CD4-positive, alpha-beta T cell treated with Interleukin-6 at 100 ng/mL for 8 hours (primary cell): ENCODE results near the gene GLUD1.
"Not testable (repeated sequence)": the region's sequence is repeated elsewhere in the genome, so short reads cannot be mapped to it uniquely, and the experiment has no call there.

Source experiments
- DNase-seq: peaks from one replicate; pipeline ENCODE4 v3.0.0-alpha.2; 2020; ENCODE audit warnings: mixed read lengths, low spot score

GLUD1 gene

DNA sequence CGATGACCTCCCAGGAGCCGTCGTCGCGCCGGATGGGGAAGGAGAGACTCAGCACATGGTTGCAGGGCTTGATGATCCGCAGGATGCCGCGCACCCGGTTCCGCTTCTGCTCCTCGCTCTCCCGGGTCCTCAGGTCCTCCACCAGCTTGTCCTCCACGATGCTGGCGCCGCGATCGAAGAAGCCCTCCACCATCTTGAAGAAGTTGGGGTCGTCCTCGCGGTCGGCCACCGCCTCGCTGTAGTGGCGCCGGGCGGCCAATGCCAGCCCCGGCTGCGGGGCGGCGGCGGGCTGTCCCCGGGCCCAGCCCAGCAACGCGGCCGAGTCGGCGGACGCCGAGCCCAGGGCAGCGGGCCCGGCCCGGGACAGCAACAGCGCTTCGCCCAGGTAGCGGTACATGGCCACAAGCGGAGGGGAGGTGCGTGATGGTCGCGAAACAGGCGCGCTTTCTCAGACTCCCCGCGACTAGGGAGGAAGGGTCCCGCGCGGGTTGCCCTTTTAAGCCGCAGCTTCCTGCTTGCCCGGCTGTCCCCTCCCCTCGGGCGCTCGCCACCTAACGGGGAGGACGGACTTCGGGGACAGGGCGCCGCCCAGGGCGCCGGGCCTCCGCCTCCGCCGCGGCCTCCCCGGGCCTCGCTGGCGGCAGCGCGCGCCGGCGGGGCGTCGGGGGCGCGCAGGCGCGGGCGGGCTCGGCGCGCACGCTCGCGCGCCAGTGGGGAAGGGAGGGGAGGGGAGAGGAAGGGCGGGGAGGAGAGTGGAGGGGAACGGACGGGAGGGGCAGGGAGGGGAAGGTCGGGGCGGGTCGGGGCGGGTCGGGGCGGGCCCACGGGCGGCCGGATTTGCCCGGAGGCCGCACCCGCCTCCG, at the start of gene GLUD1, which contains the start of gene SHLD2:
TSS of gene GLUD1 (minus strand) at position 471 of the 863 bp plus-strand sequence. CDS start at position 397, 74 bp downstream.
TSS of gene SHLD2 (plus strand) at position 834 of the 863 bp plus-strand sequence. CDS start 56,149 bp downstream, outside the sequence.
- DNase-seq: peak; percentile 88

DNA sequence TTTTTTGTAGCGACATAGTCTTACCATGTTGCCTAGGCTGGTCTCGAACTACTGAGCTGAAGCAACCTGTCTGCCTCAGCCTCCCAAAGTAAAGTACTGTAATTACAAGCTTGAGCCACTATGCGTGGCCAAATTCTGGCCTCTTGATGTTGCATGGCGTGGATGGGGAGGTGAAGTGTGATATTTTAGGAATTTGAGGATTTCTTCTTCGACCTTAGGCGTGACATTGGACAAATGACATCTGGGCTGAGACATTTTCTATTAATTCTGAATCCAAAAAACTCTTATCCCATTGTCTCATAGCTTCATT, 48.4 kb upstream of the GLUD1 start:
- DNase-seq: not testable (repeated sequence)

DNA sequence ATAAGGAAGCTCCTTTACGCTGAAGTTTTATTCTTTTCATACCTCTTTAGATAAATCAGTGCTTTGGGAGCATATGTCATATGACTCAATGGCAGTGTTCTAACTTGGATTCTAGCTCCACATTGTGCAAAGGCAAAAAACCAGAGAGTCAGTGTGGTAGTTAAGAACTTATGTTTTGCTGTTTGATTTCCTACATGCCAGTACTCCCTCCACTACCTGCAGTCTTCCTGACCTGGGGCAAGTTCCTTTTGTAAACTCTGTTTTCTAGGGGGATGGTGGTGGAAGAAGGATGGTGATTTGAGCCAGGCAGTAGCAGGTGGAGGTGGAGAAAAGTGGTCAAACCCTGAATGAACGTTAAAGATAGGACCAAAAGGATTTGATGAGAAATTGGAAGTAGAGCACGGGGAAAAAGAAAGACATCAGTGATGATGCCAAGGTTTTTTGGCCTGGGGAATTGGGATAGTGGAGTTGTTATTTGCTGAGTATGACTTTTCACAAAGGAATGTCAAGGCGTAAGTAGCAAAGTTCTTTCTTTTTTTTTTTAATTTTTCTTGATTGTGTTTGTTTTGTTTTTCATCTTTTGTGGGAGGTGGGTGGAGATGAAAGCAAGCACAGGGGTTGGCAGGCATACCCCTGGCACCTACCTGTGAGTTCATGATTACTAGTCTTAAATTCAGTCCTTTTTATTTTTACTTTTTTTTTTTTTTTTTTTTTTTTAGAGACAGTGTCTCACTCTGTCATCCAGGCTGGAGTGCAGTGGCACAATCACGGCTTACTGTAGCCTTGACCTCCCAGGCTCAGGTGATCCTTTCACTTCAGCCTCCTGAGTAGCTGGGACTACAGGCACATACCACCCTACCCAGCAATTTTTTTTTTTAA, 47.8 kb upstream of the GLUD1 start:
- DNase-seq: not testable (repeated sequence)

DNA sequence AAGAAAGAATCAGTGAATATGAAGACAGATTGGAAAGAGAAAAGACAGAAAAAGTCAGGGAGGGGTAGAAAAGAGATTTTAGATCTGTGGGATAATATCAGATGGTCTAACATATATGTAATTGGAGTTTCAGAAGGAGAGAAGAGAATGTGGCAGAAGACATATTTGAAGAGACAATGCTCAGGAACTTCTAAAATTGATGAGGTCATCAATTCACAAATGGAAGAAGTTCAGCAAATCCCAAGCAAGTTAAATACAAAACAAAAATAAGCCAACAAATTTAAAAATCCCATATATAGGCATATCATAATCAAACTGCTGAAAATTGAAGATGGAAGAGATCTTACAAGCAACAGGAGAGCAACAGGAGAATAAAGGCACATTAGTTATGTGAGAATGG, 42.8 kb upstream of the GLUD1 start:
- DNase-seq: not testable (repeated sequence)

DNA sequence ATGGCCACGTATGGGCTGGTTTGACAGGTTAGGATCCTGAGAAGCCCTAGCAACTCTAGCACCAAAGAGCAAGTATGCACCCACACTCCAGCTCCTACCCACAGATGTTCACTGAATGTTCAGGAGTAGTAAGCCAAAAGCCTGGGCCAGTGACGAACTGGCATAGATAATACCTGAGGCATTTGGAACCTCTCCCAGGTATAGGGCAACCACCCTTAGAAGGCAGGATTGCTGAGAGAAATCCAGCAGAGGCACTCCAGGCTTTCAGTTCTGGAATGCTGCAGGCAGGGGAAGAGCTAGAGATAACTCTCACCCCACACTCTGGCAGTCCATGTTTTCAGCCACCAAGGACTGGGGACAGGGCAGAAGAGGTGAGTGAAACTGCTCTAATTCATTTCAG, 39.8 kb upstream of the GLUD1 start:
- DNase-seq: not testable (repeated sequence)

DNA sequence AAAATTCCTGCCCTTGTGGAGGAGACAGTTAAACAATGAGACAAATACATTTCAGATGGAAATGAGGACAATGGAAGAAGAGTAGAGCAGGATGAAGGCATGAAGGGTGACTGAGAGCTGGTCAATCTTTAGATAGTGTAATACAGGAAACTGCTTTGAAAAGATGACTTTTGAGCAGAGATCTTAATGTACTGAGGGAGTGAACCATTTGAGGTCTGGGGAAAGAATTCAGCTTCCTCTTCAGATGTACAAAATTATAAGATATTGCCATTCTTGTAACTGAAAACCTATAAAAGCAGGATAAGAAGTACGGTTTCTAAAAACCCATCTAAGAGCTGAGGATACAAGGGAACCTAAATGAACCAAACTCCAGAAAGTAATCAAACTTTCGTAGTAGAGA, 39.3 kb upstream of the GLUD1 start:
- not testable (repeated sequence) for DNase-seq

DNA sequence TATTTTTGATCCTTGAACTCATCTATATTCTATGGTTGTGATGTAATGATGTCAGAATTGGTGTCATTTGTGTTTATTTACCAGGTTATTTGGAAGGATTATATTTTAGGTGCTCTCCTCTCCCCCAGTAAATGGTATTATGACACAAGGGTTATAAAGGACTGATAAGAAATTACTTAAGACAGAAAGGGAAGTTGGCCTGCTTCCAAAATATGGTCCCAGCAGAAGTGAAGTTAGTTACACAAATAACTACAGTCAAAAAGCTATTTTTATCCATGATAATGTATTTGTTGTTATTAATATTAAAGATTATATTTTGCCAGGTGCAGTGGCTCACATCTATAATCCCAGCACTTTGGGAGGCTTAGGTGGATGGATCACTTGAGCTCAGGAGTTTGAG, 37.5 kb upstream of the GLUD1 start:
- not testable (repeated sequence) for DNase-seq

DNA sequence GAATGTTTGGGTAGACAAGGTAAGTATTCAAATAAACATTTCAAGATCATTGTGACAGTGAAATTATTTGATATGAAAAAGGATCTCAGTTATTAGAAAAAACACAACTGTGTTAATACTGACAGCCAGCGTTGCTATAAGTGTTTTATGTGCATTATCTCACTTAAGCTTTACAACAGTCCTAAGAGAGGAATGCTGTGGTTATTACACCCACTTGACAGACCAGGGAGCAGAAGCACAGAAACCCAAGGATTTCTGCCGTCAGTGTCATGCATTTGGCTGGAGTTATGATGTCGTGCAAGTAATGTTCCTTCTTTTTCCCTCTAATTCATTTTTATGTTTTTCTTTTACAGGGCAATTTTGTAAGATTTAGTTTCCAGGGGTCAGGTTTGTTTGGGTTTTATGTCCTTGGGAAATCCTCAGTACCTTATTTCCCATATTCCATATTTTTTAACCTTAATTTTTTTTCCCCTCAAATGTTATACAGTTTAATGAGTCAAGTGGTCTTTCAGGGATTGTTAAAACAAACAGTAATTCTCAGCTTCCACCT, 33.0 kb upstream of the GLUD1 start:
- DNase-seq: not testable (repeated sequence)

DNA sequence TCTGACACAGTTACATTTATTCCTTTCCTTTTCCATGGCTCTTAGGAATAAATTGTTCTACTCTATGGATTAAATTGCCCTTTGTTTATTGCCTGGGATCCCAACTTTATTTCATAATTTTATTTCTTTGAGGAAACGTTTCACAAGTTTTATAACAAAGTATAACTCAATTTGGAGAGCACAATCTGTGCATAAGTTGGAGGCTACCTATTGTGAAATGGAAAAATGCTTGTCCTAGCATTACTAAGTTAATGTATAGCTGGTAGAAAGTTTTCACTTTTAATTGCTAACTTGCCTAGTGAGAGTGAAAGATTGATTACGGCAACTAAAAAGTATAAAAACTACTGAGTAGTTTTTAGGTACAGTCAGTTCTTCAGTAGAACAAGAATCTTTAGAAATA, 32.4 kb upstream of the GLUD1 start:
- not testable (repeated sequence) for DNase-seq

DNA sequence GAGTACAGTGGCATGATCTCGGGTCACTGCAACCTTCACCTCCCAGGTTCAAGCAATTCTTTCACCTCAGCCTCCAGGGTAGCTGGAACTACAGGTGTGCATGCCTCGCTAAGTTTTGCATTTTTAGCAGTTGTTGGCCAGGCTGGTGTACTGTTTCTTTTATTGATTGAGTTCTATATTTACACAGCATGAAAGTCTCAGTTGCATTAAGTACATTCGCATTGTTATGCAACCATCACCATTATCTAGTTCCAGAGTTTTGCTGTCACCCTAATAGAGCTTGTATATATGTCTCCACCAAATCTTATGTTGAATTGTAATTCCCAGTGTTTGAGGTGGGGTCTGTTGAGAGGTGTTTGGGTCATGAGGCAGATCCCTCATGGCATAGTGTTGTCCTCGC, 28.7 kb upstream of the GLUD1 start:
- DNase-seq: not testable (repeated sequence)

DNA sequence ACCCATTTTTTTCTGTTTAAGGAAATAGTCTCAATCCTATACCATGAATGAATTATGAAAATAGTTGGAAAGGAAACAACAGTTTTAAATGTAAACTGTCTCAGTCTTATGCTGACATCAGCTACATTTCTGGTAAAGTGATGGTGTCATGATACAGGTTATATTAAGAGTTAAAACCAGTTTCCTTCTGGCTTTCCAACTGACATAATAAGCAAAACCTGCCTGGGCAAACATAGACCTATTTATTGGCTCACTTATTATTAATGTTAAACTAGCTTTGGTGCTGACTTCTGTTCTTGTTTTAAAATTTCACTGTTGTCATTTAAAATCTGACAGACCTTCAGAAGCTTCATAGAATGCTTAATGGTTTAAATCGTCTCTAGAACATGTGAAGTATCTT, 24.4 kb upstream of the GLUD1 start:
- not testable (repeated sequence) for DNase-seq

DNA sequence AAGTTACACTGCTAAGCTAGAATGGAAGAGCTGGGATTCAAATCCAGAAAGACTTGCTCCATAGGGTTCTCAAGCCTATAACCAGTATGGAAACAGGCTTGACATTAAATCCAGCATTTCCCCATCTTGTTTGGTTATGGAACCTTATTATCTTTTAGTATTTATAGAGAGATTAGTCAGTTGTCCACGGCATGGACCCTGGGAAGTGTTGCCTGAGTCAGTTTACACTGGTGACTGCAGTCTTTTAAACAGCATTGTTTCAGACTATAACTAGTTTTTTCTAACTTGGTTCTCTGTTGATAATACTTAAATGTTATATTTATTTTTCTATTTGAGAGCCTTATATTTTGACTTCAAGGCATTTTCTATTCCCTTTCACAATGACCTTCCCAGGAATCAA, 23.5 kb upstream of the GLUD1 start:
- DNase-seq: not testable (repeated sequence)

DNA sequence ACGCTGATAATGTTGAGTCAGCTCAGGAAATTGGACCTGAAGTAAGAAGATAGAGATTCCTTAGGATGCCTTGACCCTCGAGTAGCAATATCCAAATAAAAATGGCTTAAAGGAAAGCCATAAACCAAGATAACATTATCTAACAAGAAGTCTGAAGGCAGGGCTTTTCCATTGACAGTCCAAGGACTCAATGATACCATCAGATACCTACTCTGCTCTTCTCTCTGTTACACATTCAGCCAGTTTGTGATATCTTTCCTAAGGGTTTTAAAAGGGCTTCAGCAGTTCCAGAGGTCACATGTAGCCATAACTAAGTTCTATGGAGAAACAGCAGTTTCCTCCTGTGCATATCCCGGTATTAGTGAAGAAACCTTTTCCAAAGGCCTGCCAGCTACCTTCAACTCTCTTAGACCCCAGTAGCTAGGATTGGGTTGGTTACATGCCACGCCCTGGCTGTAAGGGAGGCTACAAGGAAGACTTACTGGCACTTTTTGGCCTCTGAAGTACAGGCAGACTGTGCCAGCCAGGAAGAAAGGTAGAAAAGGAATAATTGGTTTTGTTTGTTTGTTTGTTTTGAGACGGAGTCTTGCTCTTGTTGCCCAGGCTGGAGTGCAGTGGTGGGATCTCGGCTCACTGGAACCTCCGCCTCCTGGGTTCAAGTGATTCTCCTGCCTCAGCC, 10.9 kb upstream of the GLUD1 start:
- DNase-seq: no peak

DNA sequence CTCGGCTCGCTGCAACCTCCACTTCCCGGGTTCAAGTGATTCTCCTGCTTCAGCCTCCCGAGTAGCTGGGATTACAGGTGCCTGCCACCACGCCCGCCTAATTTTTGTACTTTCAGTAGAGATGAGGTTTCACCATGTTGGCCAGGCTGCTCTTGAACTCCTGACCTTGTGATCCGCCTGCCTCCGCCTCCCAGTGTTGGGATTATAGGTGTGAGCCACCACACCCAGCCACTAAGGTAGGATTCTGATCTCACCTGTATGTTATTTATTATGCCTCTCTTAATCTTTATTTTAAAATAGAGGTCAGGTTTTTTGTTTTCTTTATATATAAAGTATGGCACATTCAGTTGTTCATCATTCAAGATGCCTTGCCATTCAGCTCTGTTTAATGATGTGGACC, 10.1 kb upstream of the GLUD1 start:
- not testable (repeated sequence) for DNase-seq

DNA sequence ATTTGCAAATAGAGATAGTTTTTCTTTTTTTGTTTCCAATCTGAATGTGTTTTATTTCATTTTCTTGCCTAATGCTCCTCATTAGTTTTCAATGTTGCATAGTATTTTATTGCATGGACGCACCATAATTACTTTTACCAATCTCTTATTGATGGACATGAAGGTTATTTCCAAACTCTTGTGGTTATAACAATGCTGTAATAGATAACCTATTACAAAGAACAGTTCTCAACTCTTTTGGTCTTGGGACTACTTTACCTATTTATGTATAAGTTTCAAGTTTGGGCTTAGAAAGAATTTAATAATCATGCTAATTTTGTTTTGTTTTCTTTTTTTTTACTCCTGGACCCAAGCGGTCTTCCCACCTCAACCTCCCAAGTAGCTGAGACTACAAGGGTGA, 7.4 kb upstream of the GLUD1 start:
- no peak for DNase-seq

DNA sequence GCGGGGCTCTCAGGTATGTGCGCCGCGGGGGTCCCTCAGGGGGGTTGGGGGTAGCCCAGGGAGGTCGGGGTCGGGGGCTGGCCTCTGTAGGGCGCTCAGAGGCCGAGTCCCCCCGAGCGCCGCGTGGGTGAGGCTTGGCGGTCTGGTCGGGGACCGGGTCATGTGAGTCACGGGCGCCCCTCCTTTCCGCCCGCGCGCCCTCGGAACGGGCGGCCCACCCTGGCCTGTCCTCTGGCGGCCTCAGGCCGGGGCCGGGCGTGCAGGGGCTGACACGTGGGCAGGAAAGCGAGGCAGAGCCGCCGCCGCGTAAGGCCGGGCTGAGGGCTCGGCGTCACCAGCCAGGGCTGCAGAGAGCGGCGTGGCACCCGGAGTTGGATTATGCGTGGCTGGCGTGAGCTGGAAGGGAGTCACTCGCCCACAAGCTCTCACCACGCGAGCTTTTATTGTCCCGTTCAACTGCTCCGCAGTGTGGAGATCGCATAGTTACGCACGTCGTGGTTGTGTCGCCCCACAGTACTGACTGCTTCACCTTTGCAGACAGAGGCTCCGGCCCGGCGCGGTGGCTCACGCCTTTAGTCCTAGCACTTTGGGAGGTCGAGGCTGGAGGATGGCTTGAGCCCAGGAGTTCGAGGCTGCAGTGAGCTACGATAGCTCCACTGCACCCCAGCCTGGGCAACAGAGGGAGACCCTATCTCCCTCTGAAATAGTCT, 748 bp upstream of the GLUD1 start:
- DNase-seq: peak; percentile 65

DNA sequence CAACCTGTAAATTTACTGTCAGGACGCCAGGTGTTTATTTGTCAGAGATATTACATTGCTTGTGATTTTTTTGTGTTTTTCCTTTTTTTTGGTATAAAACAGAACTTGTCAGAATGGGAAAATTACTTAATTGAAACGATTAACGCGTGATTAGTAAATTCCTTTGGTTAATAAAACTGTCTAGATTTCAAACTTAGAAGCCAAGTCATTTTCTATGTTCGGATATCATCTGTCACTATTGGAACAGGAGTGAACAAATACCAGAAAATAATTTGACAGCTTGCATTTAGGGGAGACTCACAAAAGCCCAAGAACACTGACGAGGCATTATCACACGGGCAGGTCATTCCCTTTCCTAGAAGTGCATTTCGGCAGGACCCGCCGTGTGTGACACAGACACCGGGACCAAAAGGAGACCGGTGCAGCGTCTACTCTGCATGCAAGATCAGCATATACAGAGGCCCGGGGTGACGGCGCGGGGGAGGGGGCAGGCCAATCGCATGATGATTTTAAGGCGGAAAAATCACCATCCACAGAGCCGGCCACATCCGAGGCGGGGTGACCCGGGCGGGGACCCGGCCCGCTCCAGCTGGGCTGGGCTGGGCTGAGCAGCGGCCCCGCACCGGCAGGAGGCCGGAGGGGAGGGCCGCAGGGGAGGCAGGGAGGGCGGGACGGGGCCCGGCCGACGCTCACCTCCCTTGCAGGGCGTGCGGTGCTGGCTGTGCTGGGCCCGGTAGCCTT, 841 bp downstream of the GLUD1 start:
- peak; percentile 45 for DNase-seq

DNA sequence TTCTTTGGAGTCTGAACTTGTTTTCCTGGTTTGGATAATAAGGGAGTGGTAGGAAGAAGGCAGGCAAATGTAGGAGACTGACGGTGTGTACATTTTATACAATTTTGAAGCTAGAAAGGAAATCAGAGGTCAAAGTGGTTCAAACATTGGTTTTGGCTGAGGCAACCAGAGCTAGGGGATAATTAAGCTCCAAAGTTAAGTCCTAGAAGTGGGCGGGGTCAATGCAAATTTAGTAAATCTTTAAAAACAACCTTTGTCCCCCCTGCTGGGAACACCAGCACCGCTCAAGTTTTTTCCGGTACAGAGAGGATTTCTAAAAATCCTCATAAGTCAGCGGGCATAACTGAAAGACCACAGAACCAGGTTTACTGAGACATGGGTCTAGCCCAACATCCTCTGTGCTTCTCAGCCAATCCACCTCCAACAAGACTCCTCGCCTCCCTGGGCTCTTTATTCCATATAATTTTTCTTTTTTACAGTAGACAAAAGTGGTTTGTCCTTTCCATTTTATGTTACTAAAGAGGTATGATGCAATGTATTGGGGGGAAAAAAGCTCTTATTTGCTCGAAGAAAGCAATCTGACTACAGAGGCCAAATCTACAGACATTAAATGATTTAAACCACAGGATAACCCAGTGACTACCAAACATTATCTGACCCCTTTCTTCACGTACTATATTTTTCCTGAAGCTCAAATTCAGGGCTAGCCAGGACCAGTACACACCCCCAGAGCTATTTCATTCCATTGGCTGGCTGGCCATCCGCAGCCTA, 1.6 kb downstream of the GLUD1 start:
- DNase-seq: peak; percentile 27

DNA sequence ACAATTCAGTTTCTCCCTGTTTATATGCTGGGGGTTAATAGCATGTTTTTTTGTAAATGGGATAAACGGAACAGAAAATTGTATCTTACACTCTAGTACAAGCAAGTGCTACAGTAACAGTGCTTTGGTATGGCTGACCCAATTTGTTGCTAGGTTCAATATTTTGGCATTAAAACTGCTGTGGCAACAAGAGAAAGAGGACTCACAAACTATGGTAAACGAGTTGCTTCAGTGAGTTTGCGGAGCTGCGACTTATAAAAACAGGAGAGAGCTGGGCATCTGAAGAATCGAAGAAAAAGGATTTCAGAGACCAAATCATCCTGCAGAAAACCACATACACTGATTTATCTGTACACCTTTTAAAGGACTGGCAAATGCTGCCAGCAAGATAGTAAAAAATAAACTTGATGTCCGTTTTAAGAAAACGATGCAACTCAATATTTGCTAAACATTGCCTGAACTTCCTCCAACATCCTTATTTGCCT, 2.2 kb downstream of the GLUD1 start:
- DNase-seq: no peak

DNA sequence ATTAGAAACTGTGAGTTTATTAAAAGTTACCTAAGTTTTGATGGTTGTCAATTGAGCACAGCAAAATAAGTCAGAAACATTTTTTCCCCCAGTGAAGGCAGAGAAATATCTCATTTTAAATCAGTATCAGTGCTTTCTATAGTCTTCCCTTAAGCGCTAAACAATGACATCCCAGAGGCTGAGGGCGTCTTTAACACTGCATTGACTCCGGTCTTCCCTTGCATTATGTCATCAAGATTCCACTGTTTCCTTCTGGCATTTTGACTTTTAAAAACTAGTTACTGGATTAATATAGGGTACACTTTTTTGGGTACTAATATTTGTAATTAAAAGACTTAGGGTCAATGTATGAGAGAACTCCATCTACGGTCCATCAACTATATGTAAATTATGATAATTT, 3.9 kb downstream of the GLUD1 start:
- DNase-seq: no peak
